Smooth muscle cell (in vitro differentiated cells): ENCODE measurements around the gene RAD51D. TPM values are rescaled to one million over a fixed set of nuclear protein-coding genes. Genes with fewer than 3 reads are reported as not detected.

Experiments used
- DNase-seq: peaks from one replicate; lab custom pipeline; 2025; ENCODE audit not compliant: unreplicated experiment; lab: John Stamatoyannopoulos, UW
- H2AFZ ChIP-seq: fragments of 200-600 bp; sonication (generic); 2 replicates; pipeline ENCODE4 v1.6.0; 2016; ENCODE audit warnings: antibody characterized with exemption, low read depth, mild to moderate bottlenecking
- H3F3A ChIP-seq: fragments of 200-600 bp; sonication (generic); 2 replicates; pipeline ENCODE4 v1.6.0; 2017; ENCODE audit warnings: antibody characterized with exemption, low read depth
- H3K27ac ChIP-seq: fragments of 200-600 bp; sonication (generic); 2 replicates; pipeline ENCODE4 v1.5.1; 2016; ENCODE audit warnings: low read depth, mild to moderate bottlenecking
- H3K27me3 ChIP-seq: fragments of 200-600 bp; sonication (generic); 2 replicates; pipeline ENCODE4 v1.6.1; 2016; ENCODE audit warnings: low read depth, mild to moderate bottlenecking
- H3K36me3 ChIP-seq: fragments of 200-600 bp; sonication (generic); 2 replicates; pipeline ENCODE4 v1.5.1; 2016; ENCODE audit warnings: low read depth
- H3K4me1 ChIP-seq: fragments of 200-600 bp; sonication (generic); 2 replicates; pipeline ENCODE4 v1.5.1; 2016; ENCODE audit warnings: low read depth
- H3K4me2 ChIP-seq: fragments of 200-600 bp; sonication (generic); 2 replicates; pipeline ENCODE4 v1.6.0; 2016; ENCODE audit warnings: mild to moderate bottlenecking
- H3K4me3 ChIP-seq: fragments of 200-600 bp; sonication (generic); 2 replicates; pipeline ENCODE4 v1.5.1; 2016; ENCODE audit warnings: mild to moderate bottlenecking
- H3K79me2 ChIP-seq: fragments of 200-600 bp; sonication (generic); 2 replicates; pipeline ENCODE4 v1.6.0; 2016; ENCODE audit warnings: low read depth, mild to moderate bottlenecking
- H3K9ac ChIP-seq: fragments of 200-600 bp; sonication (generic); 2 replicates; pipeline ENCODE4 v1.6.0; 2016; ENCODE audit warnings: low read depth
- H3K9me3 ChIP-seq: fragments of 200-600 bp; sonication (generic); replicated peaks from 2 replicates; pipeline ENCODE4 v1.5.1; 2016; ENCODE audit warnings: low read depth
- H4K20me1 ChIP-seq: fragments of 200-600 bp; sonication (generic); 2 replicates; pipeline ENCODE4 v1.6.0; 2016; ENCODE audit warnings: low read depth
- WGBS: methylation state at CpG from one replicate; pipeline ENCODE4 v1.1.7; 2016; ENCODE audit warnings: low lambda C conversion rate; 5-methylcytosine and 5-hydroxymethylcytosine counted together
- polyA plus RNA-seq: library from polyadenylated mRNA; unstranded; fragments of >200 nt; fragmentation: Nextera tagmentation; extraction: Ambion mirVana; gene quantifications from 2 replicates; pipeline ENCODE4 v1.2.1, GENCODE V29; 2016
- total RNA-seq: library from RNA; depleted of rRNA; stranded (reverse); fragments of >200 nt; gene quantifications from 2 replicates; pipeline ENCODE4 v1.2.3, GENCODE V29; 2014
- TF ChIP-seq, protein P1 (sequence below): fragments of 200-600 bp; sonication (generic); IDR thresholded peaks from 2 replicates; pipeline ENCODE4 v1.5.1; 2017; ENCODE audit warnings: borderline replicate concordance, mild to moderate bottlenecking, antibody characterized with exemption; ENCODE audit not compliant: insufficient read depth, poor library complexity, severe bottlenecking

RAD51D gene
- total and polyA plus RNA-seq, 2 experiments from 2014 or later: 1.4 to 5.5 TPM

DNA sequence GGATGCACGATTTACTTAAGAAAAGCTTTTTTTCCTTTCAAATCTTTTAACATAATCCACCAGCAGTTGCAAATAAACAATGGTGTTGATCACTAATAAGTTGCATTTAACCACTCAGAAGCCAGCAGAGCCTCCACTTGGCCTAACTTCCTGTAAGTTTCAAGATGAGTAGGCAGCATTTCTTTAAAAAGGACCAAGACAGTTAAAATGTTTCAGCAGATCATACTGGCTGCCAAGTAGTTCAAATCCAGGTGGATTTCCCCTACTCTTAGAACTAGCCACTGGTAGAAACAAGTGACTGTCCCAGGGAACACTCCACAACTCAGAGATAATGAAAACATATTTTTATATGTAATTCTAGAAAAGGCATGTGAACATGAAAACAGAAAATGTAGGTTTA lies 39.1 kb downstream of the RAD51D start:
- DNase-seq: no peak
- peaks cover 69% of the 10 kb centered on the region for H4K20me1 ChIP-seq
- peaks cover 13% of the 10 kb centered on the region for H3K4me1 ChIP-seq
- no peak overlapping the region for H3K9ac ChIP-seq
- no peak overlapping the region for H3K27ac ChIP-seq
- no peak overlapping the region for H2AFZ ChIP-seq
- H3K27me3 ChIP-seq: no peaks in the 10 kb centered on the region
- WGBS: 64% methylated on average over 1 of the region's 1 CpG
- no peak overlapping the region for H3K4me2 ChIP-seq
- no peaks in the 10 kb centered on the region for H3K9me3 ChIP-seq
- TF ChIP-seq, protein P1, sequence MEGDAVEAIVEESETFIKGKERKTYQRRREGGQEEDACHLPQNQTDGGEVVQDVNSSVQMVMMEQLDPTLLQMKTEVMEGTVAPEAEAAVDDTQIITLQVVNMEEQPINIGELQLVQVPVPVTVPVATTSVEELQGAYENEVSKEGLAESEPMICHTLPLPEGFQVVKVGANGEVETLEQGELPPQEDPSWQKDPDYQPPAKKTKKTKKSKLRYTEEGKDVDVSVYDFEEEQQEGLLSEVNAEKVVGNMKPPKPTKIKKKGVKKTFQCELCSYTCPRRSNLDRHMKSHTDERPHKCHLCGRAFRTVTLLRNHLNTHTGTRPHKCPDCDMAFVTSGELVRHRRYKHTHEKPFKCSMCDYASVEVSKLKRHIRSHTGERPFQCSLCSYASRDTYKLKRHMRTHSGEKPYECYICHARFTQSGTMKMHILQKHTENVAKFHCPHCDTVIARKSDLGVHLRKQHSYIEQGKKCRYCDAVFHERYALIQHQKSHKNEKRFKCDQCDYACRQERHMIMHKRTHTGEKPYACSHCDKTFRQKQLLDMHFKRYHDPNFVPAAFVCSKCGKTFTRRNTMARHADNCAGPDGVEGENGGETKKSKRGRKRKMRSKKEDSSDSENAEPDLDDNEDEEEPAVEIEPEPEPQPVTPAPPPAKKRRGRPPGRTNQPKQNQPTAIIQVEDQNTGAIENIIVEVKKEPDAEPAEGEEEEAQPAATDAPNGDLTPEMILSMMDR: no peak
- no peaks in the 10 kb centered on the region for H3K36me3 ChIP-seq
- H3K79me2 ChIP-seq: peaks cover 38% of the 10 kb centered on the region
- H3K4me3 ChIP-seq: no peak overlapping the region
- H3F3A ChIP-seq: no peaks in the 10 kb centered on the region

GRCh38 chr17:35079547-35080423 lies 39.9 kb downstream of the RAD51D start:
- H3K4me1 ChIP-seq: peaks cover 8% of the 10 kb centered on the region
- H3K4me2 ChIP-seq: no peak overlapping the region
- H3K4me3 ChIP-seq: no peak overlapping the region
- H3K79me2 ChIP-seq: peaks cover 38% of the 10 kb centered on the region
- H3K27me3 ChIP-seq: no peaks in the 10 kb centered on the region
- no peak for DNase-seq
- H3K9ac ChIP-seq: no peak overlapping the region
- TF ChIP-seq, protein P1: no peak
- no peaks in the 10 kb centered on the region for H3K9me3 ChIP-seq
- no peaks in the 10 kb centered on the region for H3K36me3 ChIP-seq
- 100% methylated on average over 1 of the region's 1 CpG for WGBS
- H4K20me1 ChIP-seq: peaks cover 77% of the 10 kb centered on the region
- no peak overlapping the region for H3K27ac ChIP-seq
- no peaks in the 10 kb centered on the region for H3F3A ChIP-seq
- H2AFZ ChIP-seq: no peak overlapping the region

DNA sequence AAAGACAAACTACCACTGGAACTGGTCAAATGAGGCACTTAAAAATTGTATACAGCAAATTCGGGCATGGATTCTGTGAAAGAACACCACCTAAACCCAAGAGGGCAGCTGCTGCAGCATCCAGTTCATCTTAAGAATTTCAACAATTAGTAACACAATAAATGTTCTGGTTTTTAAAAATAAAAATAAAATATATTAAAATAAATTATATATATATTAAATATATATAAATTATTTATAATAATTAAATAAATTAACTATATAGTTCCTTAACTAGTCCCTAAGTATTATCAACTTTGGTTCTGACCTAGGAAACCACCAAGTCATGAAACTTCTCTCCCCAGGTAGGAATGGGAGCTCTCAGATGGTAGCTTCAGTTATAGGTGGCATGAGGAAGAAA lies 42.8 kb downstream of the RAD51D start:
- TF ChIP-seq, protein P1: no peak
- Histone ChIP-seq H3K36me3 (no peaks in the 10 kb centered on the region), H3K4me2 (no peak overlapping the region), H3K79me2 (peaks cover 29% of the 10 kb centered on the region), H3K4me1 (peaks cover under 1% of the 10 kb centered on the region), H3K27me3 (no peaks in the 10 kb centered on the region), H2AFZ (no peak overlapping the region), H4K20me1 (peaks cover 92% of the 10 kb centered on the region), H3K9me3 (no peaks in the 10 kb centered on the region), H3F3A (no peaks in the 10 kb centered on the region), H3K4me3 (no peak overlapping the region), H3K9ac (no peak overlapping the region), H3K27ac (no peak overlapping the region)
- DNase-seq: no peak
- WGBS: 92% methylated on average over 1 of the region's 1 CpG
